Keratinocyte (primary cell): Measurements from ENCODE around the gene LFNG. TPM values are rescaled to one million over a fixed set of nuclear protein-coding genes. Genes with fewer than 3 reads are reported as not detected.

Experiments used
- DNase-seq: peaks from one replicate; pipeline ENCODE4 v3.0.0-alpha.2; 2011; ENCODE audit warnings: low read depth, missing footprints, low spot score
- FAIRE-seq: peaks from 2 replicates; lab custom pipeline; 2011; peaks lifted over from hg19 to GRCh38; lab: Jason Lieb, UNC
- H2AFZ ChIP-seq: 2 replicates; pipeline ENCODE4 v1.6.0; 2012; ENCODE audit warnings: low read length, control low read depth, inconsistent platforms; ENCODE audit not compliant: control insufficient read depth
- H3K27ac ChIP-seq: 2 replicates; pipeline ENCODE4 v1.5.1; 2011; ENCODE audit warnings: low read length; ENCODE audit not compliant: control insufficient read depth, insufficient read depth
- H3K27me3 ChIP-seq: 3 replicates; pipeline ENCODE4 v1.6.0; 2011; ENCODE audit warnings: low read length; ENCODE audit not compliant: control insufficient read depth, insufficient read depth; ENCODE audit errors: extremely low read depth
- H3K36me3 ChIP-seq, 2 experiments: 2 replicates in 1 of 2; 3 replicates in 1 of 2; pipeline ENCODE4 v1.5.1; 2011; ENCODE audit warnings: low read length in 2 of 2, mild to moderate bottlenecking in 1 of 2; ENCODE audit not compliant: control insufficient read depth in 2 of 2, insufficient read depth in 2 of 2; ENCODE audit errors: extremely low read depth in 1 of 2
- H3K4me1 ChIP-seq: 3 replicates; pipeline ENCODE4 v1.5.1; 2011; ENCODE audit warnings: low read length; ENCODE audit not compliant: control insufficient read depth, insufficient read depth; ENCODE audit errors: extremely low read depth
- H3K4me2 ChIP-seq: 3 replicates; pipeline ENCODE4 v1.6.0; 2011; ENCODE audit warnings: low read depth, low read length; ENCODE audit not compliant: control insufficient read depth, insufficient read depth; ENCODE audit errors: extremely low read depth
- H3K4me3 ChIP-seq, 3 experiments: fragments of 200-600 bp in 1 of 3; sonication (generic) in 1 of 3; 2 replicates in 2 of 3; 3 replicates in 1 of 3; pipeline ENCODE4 v1.5.1; 2011 to 2016; ENCODE audit warnings: low read length in 3 of 3, mild to moderate bottlenecking in 3 of 3, control low read depth in 2 of 3, inconsistent platforms in 1 of 3, low read depth in 1 of 3, mixed read lengths in 1 of 3, mixed run types in 1 of 3, moderate library complexity in 1 of 3; ENCODE audit not compliant: control insufficient read depth in 2 of 3, insufficient read depth in 2 of 3; ENCODE audit errors: extremely low read depth in 1 of 3
- H3K79me2 ChIP-seq: 2 replicates; pipeline ENCODE4 v1.6.0; 2012; ENCODE audit warnings: low read length; ENCODE audit not compliant: control insufficient read depth, insufficient read depth
- H3K9ac ChIP-seq: 3 replicates; pipeline ENCODE4 v1.6.0; 2011; ENCODE audit warnings: low read length; ENCODE audit not compliant: control insufficient read depth, insufficient read depth; ENCODE audit errors: extremely low read depth
- H3K9me1 ChIP-seq: 3 replicates; pipeline ENCODE4 v1.6.0; 2011; ENCODE audit warnings: low read length; ENCODE audit not compliant: control insufficient read depth, insufficient read depth; ENCODE audit errors: extremely low read depth
- H3K9me3 ChIP-seq: 2 replicates; pipeline ENCODE4 v1.5.1; 2012; ENCODE audit warnings: low read depth, low read length; ENCODE audit not compliant: control insufficient read depth
- H4K20me1 ChIP-seq: 3 replicates; pipeline ENCODE4 v1.6.0; 2011; ENCODE audit warnings: low read length; ENCODE audit not compliant: control insufficient read depth, insufficient read depth; ENCODE audit errors: extremely low read depth
- CTCF ChIP-seq, 3 experiments: IDR thresholded peaks in 1 of 3; conservative IDR thresholded peaks in 1 of 3; optimal IDR thresholded peaks in 1 of 3; 2 replicates in 2 of 3; 3 replicates in 1 of 3; pipeline versions ENCODE3 to v1.5.1; 2011; ENCODE audit warnings: low read length in 3 of 3, mild to moderate bottlenecking in 3 of 3, moderate library complexity in 2 of 3, control low read depth in 1 of 3, inconsistent platforms in 1 of 3; ENCODE audit not compliant: insufficient read depth in 2 of 3; ENCODE audit errors: extremely low read depth in 1 of 3
- EZH2 ChIP-seq: IDR thresholded peaks from one replicate; pipeline ENCODE4 v1.6.1; 2012; ENCODE audit warnings: inconsistent platforms, mild to moderate bottlenecking, low read length, moderate library complexity
- dilution Hi-C: fragments of 300-500 bp; cut with MboI; formaldehyde crosslinking; loops from one replicate; pipeline ENCODE4 v1.7.0; 2020; ENCODE audit warnings: low sequenced_read_pairs; ENCODE audit not compliant: extremely low pct_ligation_motif_present
- polyA plus RNA-seq, 5 experiments: library from polyadenylated mRNA; depleted of rRNA in 3 of 5; stranded (reverse) in 3 of 5; stranded (forward) in 1 of 5; unstranded in 1 of 5; fragments of >200 nt; gene quantifications; 1 replicate in 1 of 5; 2 replicates in 3 of 5; 3 replicates in 1 of 5; pipeline versions ENCODE4 v1.2.1 to v1.2.3, GENCODE V29; 2011 to 2012; ENCODE audit warnings: missing spikeins in 2 of 5, low read depth in 1 of 5, low replicate concordance in 1 of 5

The LFNG gene
- polyA plus RNA-seq, 1 donor (not counting 4 experiments of a cell fraction or from before 2014, with no cell fraction given): 17.7 TPM

- no peak overlapping the region for H2AFZ ChIP-seq
These were observed 45.5 kb downstream of the LFNG start for GRCh38 chr7:2564970-2565540.

GRCh38 chr7:2566348-2566889 is 46.8 kb downstream of the LFNG start:
- no peak for DNase-seq
- Histone ChIP-seq H3K4me3 (no peak overlapping the region), H4K20me1 (peaks cover 4% of the 10 kb centered on the region), H2AFZ (no peak overlapping the region), H3K27ac (no peak overlapping the region), H3K4me1 (no peaks in the 10 kb centered on the region), H3K79me2 (peaks cover 9% of the 10 kb centered on the region), H3K9me1 (no peaks in the 10 kb centered on the region), H3K9me3 (no peaks in the 10 kb centered on the region), H3K27me3 (no peaks in the 10 kb centered on the region), H3K9ac (no peak overlapping the region), H3K36me3 (peaks cover 2 to 5% of the 10 kb centered on the region in 2 experiments), H3K4me2 (no peak overlapping the region)
- dilution Hi-C loops: no loop called here
- TF ChIP-seq CTCF (optimal IDR thresholded peaks at IDR 0.05 in 1 of 3, IDR thresholded peaks at IDR 0.05 in 1 of 3, conservative IDR thresholded peaks at IDR 0.05 in 1 of 3; ENCODE audit: extremely low read depth in 1 of 3, insufficient read depth in 2 of 3, low read length in 3 of 3): no peak
- TF ChIP-seq EZH2: no peak
- FAIRE-seq: no peak

More at GRCh38 chr7:2564970-2565540, 45.5 kb downstream of the LFNG start:
- no peak overlapping the region for H3K9ac ChIP-seq
- no peaks in the 10 kb centered on the region for H3K9me1 ChIP-seq
- no peaks in the 10 kb centered on the region for H3K27me3 ChIP-seq
- peaks cover 2 to 5% of the 10 kb centered on the region in 2 experiments for H3K36me3 ChIP-seq
- TF ChIP-seq CTCF (optimal IDR thresholded peaks at IDR 0.05 in 1 of 3, IDR thresholded peaks at IDR 0.05 in 1 of 3, conservative IDR thresholded peaks at IDR 0.05 in 1 of 3; ENCODE audit: extremely low read depth in 1 of 3, insufficient read depth in 2 of 3, low read length in 3 of 3) (no peak), EZH2 (no peak)
- no peak overlapping the region for H3K27ac ChIP-seq
- H4K20me1 ChIP-seq: peaks cover 4% of the 10 kb centered on the region
- H3K9me3 ChIP-seq: no peaks in the 10 kb centered on the region
- H3K4me2 ChIP-seq: no peak overlapping the region
- FAIRE-seq (no peak), DNase-seq (no peak)
- peaks cover 12% of the 10 kb centered on the region for H3K79me2 ChIP-seq
- peaks cover under 1% of the 10 kb centered on the region for H3K4me1 ChIP-seq
- no peak overlapping the region for H3K4me3 ChIP-seq
- dilution Hi-C loops: no loop called here
